SK-N-SH (cell line): ENCODE results near the gene MAPK13. TPM values are rescaled to one million over a fixed set of nuclear protein-coding genes. Genes with fewer than 3 reads are reported as not detected.

ENCODE experiments used
- CTCF ChIA-PET: fragments of 300-600, 350-600 bp; formaldehyde crosslinking; extraction: SDS; loops from one replicate; lab custom pipeline; 2021; lab: Yijun Ruan, JAX
- POLR2A ChIA-PET: fragments of 350-600 bp; sonication (Branson Sonifier 250); formaldehyde crosslinking; extraction: SDS; loops from one replicate; lab custom pipeline; 2020; ENCODE audit warnings: antibody characterized with exemption, inconsistent platforms; lab: Yijun Ruan, JAX
- DNase-seq: peaks from one replicate; pipeline ENCODE4 v3.0.0; 2012
- H2AFZ ChIP-seq: fragments of 200-600 bp; sonication (generic); 2 replicates; pipeline ENCODE4 v1.8.1; 2016; ENCODE audit warnings: antibody characterized with exemption, mild to moderate bottlenecking, low read depth
- H3F3A ChIP-seq: fragments of 200-600 bp; sonication (generic); replicated peaks from 2 replicates; pipeline ENCODE3; 2016; ENCODE audit warnings: antibody characterized with exemption, mild to moderate bottlenecking; ENCODE audit not compliant: insufficient read depth
- H3K27ac ChIP-seq, 2 experiments: fragments of 200-500 bp in 1 of 2; fragments of 200-600 bp in 1 of 2; sonication (Bioruptor generic) in 1 of 2; sonication (generic), shearing (Covaris generic) in 1 of 2; 2 replicates each; pipeline versions ENCODE4 v1.5.1 to v1.6.1; 2014 to 2016; ENCODE audit warnings: low read depth in 2 of 2, inconsistent platforms in 1 of 2, low read length in 1 of 2, mild to moderate bottlenecking in 1 of 2, mixed read lengths in 1 of 2
- H3K27me3 ChIP-seq: fragments of 200-600 bp; sonication (generic), shearing (Covaris generic); 2 replicates; pipeline ENCODE4 v1.6.1; 2016; ENCODE audit warnings: mixed run types; ENCODE audit not compliant: insufficient read depth
- H3K36me3 ChIP-seq, 2 experiments: fragments of 200-500 bp in 1 of 2; fragments of 200-600 bp in 1 of 2; sonication (Bioruptor generic) in 1 of 2; sonication (generic) in 1 of 2; replicated peaks in 1 of 2; 2 replicates each; pipeline versions ENCODE3 to v1.5.1; 2014 to 2016; ENCODE audit warnings: low read length in 1 of 2, mild to moderate bottlenecking in 1 of 2; ENCODE audit not compliant: insufficient read depth in 2 of 2, control insufficient read depth in 1 of 2
- H3K4me1 ChIP-seq, 2 experiments: fragments of 200-500 bp in 1 of 2; fragments of 200-600 bp in 1 of 2; sonication (Bioruptor generic) in 1 of 2; sonication (generic), shearing (Covaris generic) in 1 of 2; 2 replicates each; pipeline versions ENCODE4 v1.5.1 to v1.6.1; 2014 to 2016; ENCODE audit warnings: low read depth in 1 of 2, low read length in 1 of 2, mixed run types in 1 of 2; ENCODE audit not compliant: insufficient read depth in 2 of 2, control insufficient read depth in 1 of 2
- H3K4me2 ChIP-seq: fragments of 200-600 bp; sonication (generic), shearing (Covaris generic); 2 replicates; pipeline ENCODE4 v1.6.1; 2017; ENCODE audit warnings: mixed run types
- H3K4me3 ChIP-seq, 2 experiments: fragments of 200-500 bp in 1 of 2; fragments of 200-600 bp in 1 of 2; sonication (Bioruptor generic) in 1 of 2; sonication (generic), shearing (Covaris generic) in 1 of 2; 2 replicates each; pipeline versions ENCODE4 v1.5.1 to v1.8.1; 2014 to 2016; ENCODE audit warnings: low read depth in 2 of 2, inconsistent platforms in 1 of 2, low read length in 1 of 2, mild to moderate bottlenecking in 1 of 2, mixed read lengths in 1 of 2, moderate library complexity in 1 of 2
- H3K79me2 ChIP-seq: fragments of 200-600 bp; sonication (generic); 2 replicates; pipeline ENCODE4 v1.8.1; 2017; ENCODE audit warnings: mild to moderate bottlenecking; ENCODE audit not compliant: insufficient read depth
- H3K9ac ChIP-seq: fragments of 200-600 bp; sonication (generic); 2 replicates; pipeline ENCODE4 v1.6.1; 2017; ENCODE audit warnings: mixed run types
- H3K9me2 ChIP-seq: fragments of 200-600 bp; sonication (generic); 2 replicates; pipeline ENCODE4 v1.6.1; 2017; ENCODE audit warnings: mixed run types
- H3K9me3 ChIP-seq: fragments of 200-600 bp; sonication (generic); 2 replicates; pipeline ENCODE4 v1.6.1; 2017; ENCODE audit warnings: mixed run types, mild to moderate bottlenecking, moderate library complexity
- H4K20me1 ChIP-seq: fragments of 200-600 bp; sonication (generic); 2 replicates; pipeline ENCODE4 v1.6.1; 2017; ENCODE audit warnings: mild to moderate bottlenecking, mixed run types; ENCODE audit not compliant: insufficient read depth
- CHD2 ChIP-seq: fragments of 150-350 bp; IDR thresholded peaks from 2 replicates; pipeline ENCODE4 v1.6.1; 2018; ENCODE audit warnings: low read length; ENCODE audit not compliant: partially characterized antibody
- EP300 ChIP-seq, 2 experiments: IDR thresholded peaks; 2 replicates each; pipeline versions ENCODE4 v1.4.0 to v1.6.1; 2012; ENCODE audit warnings: borderline replicate concordance in 1 of 2, low read depth in 1 of 2, low read length in 1 of 2
- FOXJ3 ChIP-seq: sonication (generic); formaldehyde crosslinking; IDR thresholded peaks from 2 replicates; pipeline ENCODE4 v1.5.1; 2020; ENCODE audit warnings: mild to moderate bottlenecking, missing genetic modification reagents
- GABPA ChIP-seq: IDR thresholded peaks from 2 replicates; pipeline ENCODE4 v1.4.0; 2012; ENCODE audit warnings: low read depth, mild to moderate bottlenecking
- IRF3 ChIP-seq: fragments of 150-350 bp; IDR thresholded peaks from 2 replicates; pipeline ENCODE4 v1.6.1; 2016; ENCODE audit warnings: mild to moderate bottlenecking, low read depth, low read length
- MXI1 ChIP-seq: IDR thresholded peaks from 2 replicates; pipeline ENCODE4 v1.6.1; 2012; ENCODE audit warnings: mild to moderate bottlenecking, low read depth, low read length, improper control_type of control experiment
- PBX3 ChIP-seq: IDR thresholded peaks from 2 replicates; pipeline ENCODE4; 2012
- POLR2AphosphoS5 ChIP-seq: IDR thresholded peaks from 2 replicates; pipeline ENCODE4 v1.6.1; 2012; ENCODE audit warnings: low read depth, low read length
- SMC3 ChIP-seq: IDR thresholded peaks from 2 replicates; pipeline ENCODE4 v1.6.1; 2012; ENCODE audit warnings: low read depth, low read length, improper control_type of control experiment
- TAF1 ChIP-seq: IDR thresholded peaks from 2 replicates; pipeline ENCODE4 v1.6.1; 2012; ENCODE audit warnings: low read depth, mild to moderate bottlenecking, low read length, moderate library complexity, borderline replicate concordance
- TCF12 ChIP-seq: IDR thresholded peaks from 2 replicates; pipeline ENCODE4 v1.4.0; 2012
- USF2 ChIP-seq: fragments of 150-350 bp; IDR thresholded peaks from 2 replicates; pipeline ENCODE4 v1.6.1; 2017; ENCODE audit warnings: antibody characterized with exemption, low read length, low read depth, borderline replicate concordance
- YY1 ChIP-seq: IDR thresholded peaks from 2 replicates; pipeline ENCODE4 v1.4.0; 2012; ENCODE audit warnings: low read depth, mild to moderate bottlenecking
- ZBTB33 ChIP-seq: IDR thresholded peaks from 2 replicates; pipeline ENCODE4 v1.4.0; 2012; ENCODE audit warnings: low read depth, borderline replicate concordance
- WGBS: methylation state at CpG from one replicate; pipeline ENCODE4 v1.1.6; 2017; ENCODE audit warnings: low lambda C conversion rate; 5-methylcytosine and 5-hydroxymethylcytosine counted together
- polyA plus RNA-seq, 3 experiments: library from polyadenylated mRNA; depleted of rRNA; stranded (reverse); fragments of >200 nt; gene quantifications; 2 replicates each; pipeline ENCODE4 v1.2.3, GENCODE V29; 2012

The MAPK13 gene
- polyA plus RNA-seq, 1 of the 3 experiments (the other 2 are of a cell fraction): 2.3 TPM

GRCh38 chr6:36170704-36171103 lies 40.4 kb downstream of the MAPK13 start:
- Histone ChIP-seq H3K9ac (no peak overlapping the region), H4K20me1 (no peaks in the 10 kb centered on the region), H3K79me2 (no peaks in the 10 kb centered on the region), H3K36me3 (no peaks in the 10 kb centered on the region), H2AFZ (no peak overlapping the region), H3K9me3 (no peaks in the 10 kb centered on the region), H3F3A (no peaks in the 10 kb centered on the region), H3K4me3 (no peak overlapping the region), H3K27me3 (no peaks in the 10 kb centered on the region), H3K9me2 (no peaks in the 10 kb centered on the region), H3K27ac (no peak overlapping the region), H3K4me2 (no peak overlapping the region), H3K4me1 (no peaks in the 10 kb centered on the region)
- TF ChIP-seq GABPA: no peak
- no peak for TF ChIP-seq ZBTB33
- no peak for TF ChIP-seq YY1
- TF ChIP-seq USF2: no peak
- no peak for TF ChIP-seq IRF3
- no peak for TF ChIP-seq TAF1
- no peak for TF ChIP-seq SMC3
- TF ChIP-seq CHD2: no peak
- TF ChIP-seq POLR2AphosphoS5: no peak
- TF ChIP-seq MXI1: no peak
- TF ChIP-seq FOXJ3 (CRISPR knock-in tag): no peak
- TF ChIP-seq EP300 (IDR thresholded peaks at IDR 0.05; ENCODE audit: borderline replicate concordance in 1 of 2, low read depth in 1 of 2, low read length in 1 of 2): no peak
- no peak for TF ChIP-seq TCF12
- no peak for TF ChIP-seq PBX3
- DNase-seq: no peak
- CTCF ChIA-PET: interaction anchor here (1.0 kb wide), 1 partner anchor 31 kb away, joined by 4 read pairs; no protein-coding TSS in a partner anchor
- POLR2A ChIA-PET: no interaction called here
- WGBS: 97% methylated on average over 2 of the region's 2 CpGs
